Mucosa of descending colon (tissue), 3 donors: ENCODE results near the gene MYZAP. TPM values are rescaled to one million over a fixed set of nuclear protein-coding genes. Genes with fewer than 3 reads are reported as not detected.

ENCODE experiments used
- ATAC-seq: fragments of 200-7000 bp; cut with Tn5 transposase; one replicate; pipeline ENCODE4 v1.9.1; 2020; ENCODE audit warnings: mild to moderate bottlenecking, moderate library complexity
- DNase-seq, 3 donors: peaks; one replicate each; pipeline ENCODE4 v3.0.0-alpha.2; 2020
- H3K36me3 ChIP-seq: fragments of 200-600 bp; one replicate; pipeline ENCODE4 v1.8.0; 2021; ENCODE audit warnings: low read depth, mild to moderate bottlenecking
- H3K4me1 ChIP-seq: fragments of 200-600 bp; one replicate; pipeline ENCODE4 v1.8.0; 2021; ENCODE audit warnings: low read depth, mild to moderate bottlenecking
- H3K4me3 ChIP-seq: fragments of 200-600 bp; one replicate; pipeline ENCODE4 v1.8.0; 2021; ENCODE audit warnings: mild to moderate bottlenecking
- H3K9me3 ChIP-seq: fragments of 200-600 bp; one replicate; pipeline ENCODE4 v1.8.0; 2021; ENCODE audit warnings: mild to moderate bottlenecking
- intact Hi-C, 2 donors: fragments of 100-400 bp; cut with DNase I in 1 of 2; cut with micrococcal nuclease in 1 of 2; formaldehyde crosslinking; loops; one replicate each; pipeline versions ENCODE4 v1.11.0 to v1.11.1; 2022; cut with DNase I, micrococcal nuclease
- total RNA-seq, 3 donors: library from RNA; stranded (reverse); fragmentation: NEBNext Ultra II Directional in 2 of 3; extraction: Animal tissue kit (Norgen Biotek cat#: 25700) in 2 of 3; gene quantifications; one replicate each; pipeline versions ENCODE4 v1.2.1 to v1.2.4, GENCODE V29; 2021 to 2023
- TF ChIP-seq, protein P1 (sequence below): fragments of 200-600 bp; IDR thresholded peaks from one replicate; pipeline ENCODE4 v1.8.0; 2022; ENCODE audit warnings: antibody characterized with exemption, mild to moderate bottlenecking
- donor health status: DM: no; HTN: no; CAD: no; lungs with moderate emphysema.
- donor health status: DM: no; HTN: no; CAD: no.
- donor health status: DM: no; HTN: yes; CAD: no.

The MYZAP gene
- total RNA-seq, 3 donors from 2014 or later: 17.5 to 18.8 (median 17.9) TPM

DNA sequence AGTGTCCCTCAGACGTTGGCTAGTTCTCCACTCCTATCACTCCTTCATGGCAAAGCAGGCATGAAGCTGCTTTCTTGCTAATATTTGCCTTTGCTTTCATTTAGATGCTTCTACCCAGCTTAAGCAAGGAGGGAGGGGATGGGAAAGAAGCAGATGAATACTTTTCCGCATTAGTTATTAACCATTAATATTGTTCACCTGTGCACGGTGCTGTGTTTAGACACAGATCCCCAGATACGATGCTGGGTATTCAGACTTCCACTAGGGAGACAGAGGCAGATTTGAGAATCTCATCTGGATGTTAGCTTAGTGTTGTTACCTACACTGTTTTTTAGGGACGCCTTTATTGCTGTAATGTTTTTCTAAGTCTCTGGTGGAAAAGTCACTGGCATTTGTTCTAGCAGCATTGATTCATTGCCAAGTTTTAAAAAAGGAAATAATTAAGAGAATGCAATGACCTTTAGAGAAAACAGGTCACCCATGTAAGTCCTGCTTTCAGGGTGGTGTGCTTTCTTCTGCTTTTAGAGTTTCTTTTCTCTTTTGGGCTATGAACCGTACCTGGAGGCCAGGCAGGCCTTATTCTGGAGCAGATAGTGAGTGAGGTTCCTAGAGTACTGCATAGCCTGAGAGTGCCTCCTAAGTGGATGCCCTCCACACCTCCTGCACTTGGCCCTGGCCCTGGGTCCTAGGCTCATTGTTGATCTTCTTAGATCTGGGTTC is 55.5 kb downstream of the MYZAP start:
- Histone ChIP-seq H3K4me3 (no peak overlapping the region), H3K9me3 (no peaks in the 10 kb centered on the region), H3K4me1 (no peaks in the 10 kb centered on the region), H3K36me3 (no peaks in the 10 kb centered on the region)
- DNase-seq (no peak), ATAC-seq (no peak)
- TF ChIP-seq, protein P1, sequence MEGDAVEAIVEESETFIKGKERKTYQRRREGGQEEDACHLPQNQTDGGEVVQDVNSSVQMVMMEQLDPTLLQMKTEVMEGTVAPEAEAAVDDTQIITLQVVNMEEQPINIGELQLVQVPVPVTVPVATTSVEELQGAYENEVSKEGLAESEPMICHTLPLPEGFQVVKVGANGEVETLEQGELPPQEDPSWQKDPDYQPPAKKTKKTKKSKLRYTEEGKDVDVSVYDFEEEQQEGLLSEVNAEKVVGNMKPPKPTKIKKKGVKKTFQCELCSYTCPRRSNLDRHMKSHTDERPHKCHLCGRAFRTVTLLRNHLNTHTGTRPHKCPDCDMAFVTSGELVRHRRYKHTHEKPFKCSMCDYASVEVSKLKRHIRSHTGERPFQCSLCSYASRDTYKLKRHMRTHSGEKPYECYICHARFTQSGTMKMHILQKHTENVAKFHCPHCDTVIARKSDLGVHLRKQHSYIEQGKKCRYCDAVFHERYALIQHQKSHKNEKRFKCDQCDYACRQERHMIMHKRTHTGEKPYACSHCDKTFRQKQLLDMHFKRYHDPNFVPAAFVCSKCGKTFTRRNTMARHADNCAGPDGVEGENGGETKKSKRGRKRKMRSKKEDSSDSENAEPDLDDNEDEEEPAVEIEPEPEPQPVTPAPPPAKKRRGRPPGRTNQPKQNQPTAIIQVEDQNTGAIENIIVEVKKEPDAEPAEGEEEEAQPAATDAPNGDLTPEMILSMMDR: no peak
- intact Hi-C loops: no loop called here

DNA sequence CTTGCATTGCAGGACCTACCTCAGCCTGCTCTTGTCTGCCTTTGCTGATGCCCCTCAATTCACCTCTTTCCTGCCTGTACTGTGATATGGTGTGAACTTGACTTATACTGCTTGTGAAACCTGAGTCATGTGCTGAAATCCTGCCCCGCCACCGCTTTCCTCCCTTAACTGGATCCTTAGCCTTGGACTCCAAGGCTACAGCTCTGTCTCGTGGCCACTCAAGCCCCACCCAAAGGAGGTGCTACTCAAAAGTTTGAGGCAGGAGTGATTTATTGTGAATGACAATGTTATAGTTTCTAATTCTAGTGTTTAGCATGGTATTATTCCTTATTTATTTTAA is 56.1 kb downstream of the MYZAP start:
- TF ChIP-seq, protein P1: no peak
- Histone ChIP-seq H3K36me3 (no peaks in the 10 kb centered on the region), H3K9me3 (no peaks in the 10 kb centered on the region), H3K4me3 (no peak overlapping the region), H3K4me1 (no peaks in the 10 kb centered on the region)
- ATAC-seq: peak; percentile 78
- no peak for DNase-seq
- intact Hi-C loops: no loop called here

DNA sequence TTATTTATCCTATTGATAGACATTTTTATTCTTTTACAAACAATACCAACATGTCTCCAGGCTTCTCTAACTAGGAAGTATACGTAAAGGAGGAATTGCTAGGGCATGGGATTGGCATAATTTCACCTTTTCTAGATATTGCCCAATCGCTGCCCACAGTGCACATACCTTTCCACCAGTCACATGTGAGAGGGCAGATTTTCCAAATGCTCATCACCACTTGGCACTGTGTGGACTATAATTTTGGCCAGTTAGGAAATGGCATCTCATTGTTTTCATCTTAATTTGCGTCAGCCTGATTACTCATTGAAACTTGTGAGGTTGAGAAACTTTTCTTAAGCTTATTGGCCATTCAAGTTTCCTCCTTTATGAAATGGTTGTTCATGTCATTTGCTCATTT is 57.4 kb downstream of the MYZAP start:
- intact Hi-C loops: no loop called here
- no peaks in the 10 kb centered on the region for H3K36me3 ChIP-seq
- H3K4me3 ChIP-seq: no peak overlapping the region
- H3K4me1 ChIP-seq: no peaks in the 10 kb centered on the region
- DNase-seq: no peak
- no peaks in the 10 kb centered on the region for H3K9me3 ChIP-seq
- TF ChIP-seq, protein P1: no peak
- ATAC-seq: no peak

DNA sequence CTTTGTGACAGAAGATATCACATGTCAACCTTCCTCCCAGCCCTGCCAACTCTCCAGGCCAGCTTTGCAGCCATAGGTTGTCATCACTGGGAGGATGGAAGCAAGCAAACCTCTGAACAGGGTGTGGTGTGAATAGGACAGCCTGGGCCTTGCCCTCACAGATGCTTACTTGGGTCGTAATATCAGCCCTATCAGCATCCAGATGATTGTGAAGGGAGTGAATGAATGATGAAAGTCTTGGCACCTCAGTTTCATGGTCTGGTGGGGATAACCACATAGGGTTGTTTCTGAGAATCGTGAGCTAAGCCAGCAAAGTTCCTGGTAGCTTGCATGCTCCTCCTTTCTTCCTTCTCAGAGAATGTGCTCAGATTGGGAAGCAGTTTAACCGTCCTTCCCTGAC is 59.7 kb downstream of the MYZAP start:
- TF ChIP-seq, protein P1: no peak
- intact Hi-C loops: no loop called here
- Histone ChIP-seq H3K4me1 (no peaks in the 10 kb centered on the region), H3K9me3 (no peaks in the 10 kb centered on the region), H3K36me3 (no peaks in the 10 kb centered on the region), H3K4me3 (no peak overlapping the region)
- ATAC-seq (peak; percentile 23), DNase-seq (no peak)

DNA sequence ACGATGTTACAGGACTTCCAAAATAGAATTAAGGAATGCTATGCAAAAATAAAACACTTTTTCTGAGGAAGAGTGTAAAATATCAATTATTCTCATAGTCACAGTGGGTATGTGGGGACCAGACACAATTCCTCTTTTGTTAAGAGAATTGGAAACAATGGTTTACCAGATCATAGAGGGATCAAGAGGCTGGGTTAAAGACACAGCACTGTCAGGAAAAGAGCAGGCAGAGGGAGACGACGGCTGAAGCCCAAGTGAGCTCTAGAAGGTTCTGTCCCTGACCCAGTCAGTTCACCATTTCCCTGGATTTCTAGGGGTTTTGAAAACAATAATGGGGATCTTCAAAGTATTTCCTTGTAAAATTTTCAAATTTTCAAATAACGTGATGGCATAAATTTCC is 60.8 kb downstream of the MYZAP start:
- TF ChIP-seq, protein P1: no peak
- no peak overlapping the region for H3K4me3 ChIP-seq
- H3K9me3 ChIP-seq: no peaks in the 10 kb centered on the region
- intact Hi-C loops: no loop called here
- DNase-seq: no peak
- H3K36me3 ChIP-seq: no peaks in the 10 kb centered on the region
- no peak for ATAC-seq
- no peaks in the 10 kb centered on the region for H3K4me1 ChIP-seq
